ENCODE results near the gene BAZ2B.
A peak's percentile ranks its signal among the peaks of the same experiment; 100 is the strongest.

Gene BAZ2B

DNA sequence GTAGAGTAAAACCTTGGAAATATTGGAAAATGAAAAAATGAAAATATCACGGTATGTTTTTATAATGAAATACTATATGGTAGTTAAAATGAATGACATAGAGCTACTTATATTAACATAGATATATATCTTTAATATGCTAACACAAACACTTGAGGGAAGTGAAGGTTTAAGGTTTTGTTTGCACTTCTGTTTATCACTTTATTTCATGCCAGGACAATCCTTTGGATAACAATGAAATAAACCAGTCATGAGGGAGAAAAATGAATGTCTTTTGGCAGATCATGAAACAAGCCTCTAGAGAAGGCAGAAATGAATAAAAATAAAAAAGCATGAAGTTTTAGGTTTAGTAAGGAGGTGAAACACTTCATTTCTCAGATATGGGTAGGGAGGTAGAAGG, 89.9 kb downstream of the BAZ2B start:
- DNase-seq = no peak

DNA sequence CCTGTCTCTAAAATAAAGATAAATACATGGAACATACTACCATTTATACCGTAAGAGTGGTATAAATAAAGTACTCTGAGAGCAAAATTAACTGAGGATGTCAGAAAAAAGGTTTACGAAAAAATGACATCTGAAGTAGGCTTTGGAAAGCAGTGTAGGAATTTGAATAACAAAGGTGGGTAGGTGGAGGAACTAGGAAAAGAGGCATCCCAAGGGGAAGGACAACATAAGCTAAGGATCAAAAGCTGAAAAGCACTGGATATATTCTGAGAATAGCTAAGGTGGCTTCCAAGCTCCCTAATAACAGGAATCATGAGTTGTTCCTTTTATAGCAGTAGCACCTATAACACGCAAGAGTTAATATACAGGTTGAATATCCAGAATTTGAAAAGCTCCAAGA, 91.3 kb downstream of the BAZ2B start:
- no peak for DNase-seq

DNA sequence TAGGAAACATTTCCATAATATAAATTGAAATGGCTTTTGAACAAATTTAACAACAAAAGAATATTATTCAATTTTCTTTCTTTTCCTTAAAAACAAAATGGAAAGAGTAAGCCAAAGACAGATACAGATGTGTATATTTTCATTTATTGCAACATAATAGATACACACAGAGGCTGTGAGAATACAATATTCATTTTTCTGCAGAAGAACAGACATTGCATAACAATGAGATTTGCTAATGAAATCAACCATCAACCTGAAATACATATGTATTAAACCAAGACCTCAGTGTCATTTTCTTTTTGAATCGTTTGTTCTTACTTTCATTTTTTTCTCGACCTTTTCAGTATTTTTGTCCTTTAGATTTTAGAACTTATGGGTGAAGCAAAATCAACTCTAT, 95.1 kb downstream of the BAZ2B start:
- DNase-seq = no peak

- no peak for DNase-seq
These were observed 97.9 kb downstream of the BAZ2B start for GRCh38 chr2:159518321-159519005.

GRCh38 chr2:159516241-159516758, 100.0 kb downstream of the BAZ2B start:
- peak; percentile 18 to 77 for DNase-seq

DNA sequence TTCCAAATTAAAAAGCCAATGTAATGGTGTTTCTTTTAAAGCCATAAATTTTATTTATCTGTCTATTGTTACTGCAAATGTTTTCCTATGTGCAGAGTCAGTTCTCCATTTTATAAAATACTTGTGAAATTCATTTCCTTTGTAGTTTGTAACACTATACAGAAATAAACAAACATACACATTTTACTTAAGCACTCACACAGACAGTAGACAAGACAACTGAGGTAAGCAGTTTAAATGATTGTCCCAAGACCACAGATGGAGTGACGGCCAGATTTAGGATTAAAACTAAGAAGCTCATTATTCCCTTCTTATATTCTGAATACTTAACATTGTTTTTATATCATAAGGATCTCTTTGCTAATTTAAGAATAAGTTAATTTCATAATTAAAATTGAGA, 100.9 kb downstream of the BAZ2B start:
- no peak for DNase-seq

DNA sequence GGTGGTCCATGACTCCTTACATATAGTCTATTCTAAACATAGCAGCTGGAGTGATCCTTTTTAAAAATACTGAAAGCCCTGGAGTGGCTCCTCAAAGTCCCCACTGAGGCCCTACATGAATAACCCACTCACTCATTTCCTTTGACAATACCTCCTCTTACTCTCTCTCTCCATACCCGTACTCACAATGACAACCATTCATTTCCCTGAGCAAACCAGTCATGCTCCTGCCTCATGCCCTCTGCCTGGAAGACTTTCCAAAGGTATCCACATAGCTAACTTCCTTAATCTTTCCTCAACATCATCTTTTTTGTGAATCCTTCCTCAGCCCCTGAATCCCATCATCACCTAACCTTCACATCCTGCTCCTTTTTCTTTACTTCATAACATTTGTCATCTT, 102.6 kb downstream of the BAZ2B start:
- no peak for DNase-seq

- DNase-seq = no peak
These were observed 108.2 kb downstream of the BAZ2B start for GRCh38 chr2:159508140-159508539.

GRCh38 chr2:159506764-159507440, 109.4 kb downstream of the BAZ2B start:
- no peak for DNase-seq

- no peak for DNase-seq
These were observed 110.1 kb downstream of the BAZ2B start for GRCh38 chr2:159506202-159506601.

DNA sequence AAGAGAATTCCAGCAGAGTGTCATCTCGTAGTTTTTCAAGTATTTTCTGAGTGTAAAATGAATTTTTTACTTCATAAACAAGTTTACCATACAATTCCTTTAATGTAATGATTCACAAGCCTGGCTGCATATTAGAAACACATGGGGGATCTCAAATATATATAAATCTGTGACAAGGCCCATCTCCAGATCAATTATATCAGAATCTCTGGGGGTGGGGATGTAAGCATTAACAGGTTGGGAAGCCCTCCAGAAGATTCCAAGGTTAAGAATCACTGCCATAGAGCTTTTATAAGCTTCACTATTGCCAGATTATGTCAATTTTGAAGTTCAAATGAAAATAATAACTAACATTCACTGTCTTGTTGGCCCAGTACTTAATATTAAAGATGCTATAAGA, 111.2 kb downstream of the BAZ2B start:
- no peak for DNase-seq

DNA sequence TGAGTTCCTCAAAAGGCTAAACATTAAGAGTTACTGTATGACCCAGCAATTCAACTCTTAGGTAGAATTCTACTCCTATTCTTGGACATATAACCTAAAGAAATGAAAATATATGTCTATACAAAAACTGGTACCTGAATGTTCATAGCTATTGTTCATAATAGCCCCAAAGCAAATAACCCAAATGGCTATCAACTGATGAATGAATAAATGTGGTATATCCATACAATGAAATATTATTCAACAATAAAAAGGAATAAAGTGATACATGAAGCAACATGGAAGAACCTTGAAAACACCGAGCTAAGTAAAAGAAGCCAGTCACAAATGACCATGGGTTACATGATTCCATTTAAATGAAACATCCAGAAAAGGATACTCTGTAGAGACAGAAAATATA, 114.6 kb downstream of the BAZ2B start:
- no peak for DNase-seq

DNA sequence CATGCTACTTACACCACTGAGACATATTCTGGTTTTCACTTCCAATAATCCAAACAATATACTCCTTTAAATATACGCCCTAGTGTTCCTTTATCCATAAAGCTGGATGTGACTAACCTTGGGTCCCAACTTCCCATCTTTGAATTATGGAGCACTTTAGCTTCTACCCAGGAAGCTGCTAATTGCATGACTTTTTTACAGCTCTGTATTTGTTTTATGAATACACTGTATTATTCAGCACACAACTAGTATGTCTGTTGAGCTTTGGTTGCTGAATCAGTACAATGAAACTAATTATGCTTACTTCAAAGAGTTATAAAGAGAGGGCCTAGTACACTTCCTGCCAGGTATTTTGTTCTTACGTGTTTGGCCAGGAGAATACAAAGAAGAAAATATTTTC, 118.5 kb downstream of the BAZ2B start:
- DNase-seq = no peak

DNA sequence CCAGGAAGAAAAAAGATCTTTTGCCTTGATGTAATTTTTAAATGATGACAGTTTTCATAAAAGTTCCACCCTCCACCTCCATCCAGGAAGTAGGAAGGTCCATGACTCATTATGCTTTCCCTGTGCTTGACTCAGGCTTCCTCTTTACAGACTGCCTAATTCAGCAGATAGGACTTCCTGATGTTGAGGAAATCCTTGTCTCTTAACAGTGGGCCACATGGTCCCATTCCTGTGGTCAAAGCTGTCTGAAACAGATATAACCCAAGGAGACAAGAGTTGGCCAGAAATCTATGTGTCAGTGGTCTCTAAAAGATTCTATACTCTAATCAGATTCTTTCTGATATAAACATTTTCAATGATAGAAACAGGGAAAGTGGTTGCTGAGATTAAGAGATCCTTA, 119.1 kb downstream of the BAZ2B start:
- peak in 1 of 2 donors; percentile 6 for DNase-seq

GRCh38 chr2:159489476-159489875, 126.9 kb downstream of the BAZ2B start:
- DNase-seq = no peak

DNA sequence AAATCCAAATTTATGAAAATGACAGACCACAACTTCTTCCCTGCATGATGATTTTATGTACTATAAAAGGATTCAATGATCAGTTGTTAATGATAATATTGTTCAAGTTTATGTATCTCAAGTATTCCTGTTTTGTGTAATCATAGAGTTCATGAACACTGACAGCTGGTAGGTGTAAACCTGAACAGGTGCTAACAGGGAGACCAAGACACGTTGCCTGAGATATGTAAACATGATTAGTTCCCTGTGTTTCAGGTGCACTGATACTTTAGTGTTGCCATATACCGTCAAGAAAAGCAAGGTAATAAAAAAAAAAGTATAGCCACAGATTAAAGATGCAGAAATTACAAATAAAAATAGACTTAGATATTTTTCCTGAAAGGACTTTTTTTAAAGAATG, 131.8 kb downstream of the BAZ2B start:
- no peak for DNase-seq

DNA sequence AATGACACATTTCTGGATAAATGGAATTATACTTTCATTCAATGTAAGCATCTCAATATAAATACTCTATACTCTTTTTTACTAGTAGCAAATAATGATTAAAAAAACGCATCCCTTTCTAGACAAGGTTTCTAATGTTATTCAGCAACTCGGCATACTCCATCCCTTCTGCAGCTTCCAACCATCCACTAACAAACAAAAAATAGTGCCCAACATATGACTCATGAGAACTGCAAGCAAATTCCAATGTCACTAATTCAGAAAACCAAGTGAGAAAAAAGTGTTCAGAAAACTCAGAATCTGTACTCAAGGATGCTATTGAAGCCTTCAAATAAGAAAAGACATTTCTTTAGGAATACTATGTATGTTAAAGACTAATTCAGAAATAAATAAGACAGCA, 140.0 kb downstream of the BAZ2B start:
- no peak for DNase-seq

GRCh38 chr2:159475793-159476192, 140.6 kb downstream of the BAZ2B start:
- no peak for DNase-seq

DNA sequence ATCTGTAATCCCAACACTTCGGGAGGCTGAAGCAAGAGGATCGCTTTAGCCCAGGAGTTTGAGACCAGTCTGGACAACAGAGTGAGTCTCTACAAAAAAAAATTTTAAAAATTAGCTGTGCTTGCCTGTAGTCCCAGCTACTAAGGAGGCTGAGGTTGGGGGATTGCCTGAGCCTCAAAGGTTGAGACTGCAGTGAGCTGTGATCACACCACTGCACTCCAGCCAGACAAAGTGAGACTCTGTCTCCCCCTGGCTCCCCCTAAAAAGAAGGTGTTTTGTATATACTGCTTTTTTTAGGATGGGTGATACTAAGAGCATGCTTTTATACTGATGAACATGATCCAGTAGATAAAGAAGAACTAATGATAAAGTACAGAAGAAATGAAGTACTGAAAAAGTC, 145.0 kb downstream of the BAZ2B start:
- DNase-seq = no peak

- DNase-seq = no peak
These were observed 148.1 kb downstream of the BAZ2B start for GRCh38 chr2:159468257-159468656.

DNA sequence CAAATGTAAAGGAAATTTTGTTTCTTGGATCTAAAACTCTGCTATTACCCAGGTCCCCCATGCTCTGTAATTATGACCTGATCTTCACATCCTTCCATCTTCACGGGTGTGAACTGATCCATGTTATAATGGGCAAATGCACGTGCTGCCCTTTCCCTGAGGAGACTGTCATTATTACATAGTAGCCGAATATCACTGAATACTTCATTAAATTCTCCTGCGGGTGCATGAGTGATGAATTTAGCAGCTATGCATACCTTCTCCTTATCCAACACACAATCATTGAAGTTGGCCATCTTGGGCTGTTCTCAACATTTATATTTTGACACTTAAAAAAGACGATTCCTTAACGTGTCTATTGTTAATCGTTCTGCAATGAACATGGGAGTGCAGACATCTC, 153.4 kb downstream of the BAZ2B start:
- no peak for DNase-seq

DNA sequence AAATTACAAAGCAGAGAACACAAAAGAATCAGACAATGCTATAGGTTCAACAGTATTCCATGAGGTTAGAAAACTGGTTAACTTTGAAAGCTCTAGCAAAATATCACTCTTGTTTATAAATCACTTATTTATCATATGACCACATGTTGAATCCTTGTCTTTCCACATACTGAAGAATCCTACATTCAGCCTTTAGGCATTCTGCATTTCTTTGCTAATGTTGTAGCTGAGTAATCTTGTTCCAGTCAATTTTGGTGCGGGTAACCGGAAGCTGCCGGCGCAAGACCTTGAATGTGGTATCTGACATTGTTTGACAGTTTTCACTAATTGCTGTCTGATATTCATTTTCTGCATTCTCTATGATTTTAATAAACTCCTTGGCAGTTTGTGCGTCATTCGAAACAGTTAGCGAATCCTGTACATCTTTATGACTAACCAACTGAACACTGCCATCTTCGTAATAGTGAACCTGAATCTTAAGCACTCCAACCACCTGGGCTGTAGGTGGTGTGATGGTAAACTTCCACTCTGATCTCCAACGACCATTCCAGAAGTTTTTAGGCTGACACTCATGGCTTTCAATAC, 154.1 kb downstream of the BAZ2B start:
- DNase-seq = no peak

GRCh38 chr2:159461076-159461475, 155.3 kb downstream of the BAZ2B start:
- DNase-seq = no peak

DNA sequence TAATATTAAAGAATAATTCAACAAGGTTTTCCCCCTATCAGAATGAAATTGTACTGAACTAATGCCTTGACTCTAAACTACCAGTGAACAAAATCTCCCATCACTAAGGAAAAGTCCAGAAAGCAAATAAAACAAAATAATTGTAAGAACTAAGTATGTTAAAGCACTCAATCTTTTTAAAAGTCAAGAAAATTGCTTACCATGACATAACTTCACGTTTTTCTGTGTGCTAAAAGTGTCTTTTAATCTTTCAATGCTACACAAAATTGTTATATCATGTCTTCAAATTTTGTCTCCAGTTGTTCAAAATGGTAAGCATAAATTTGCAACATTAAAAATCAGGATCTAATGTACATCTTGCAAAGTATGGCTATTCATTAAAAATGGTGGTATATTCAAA, 156.1 kb downstream of the BAZ2B start:
- no peak for DNase-seq

Measured in CD4-positive, alpha-beta T cell treated with Interferon alpha-2 for 1 hour (primary cell).